Effector memory CD4-positive, alpha-beta T cell (primary cell): Measurements from ENCODE around the gene HSDL1.

Experiments used
- DNase-seq, 3 donors: peaks; one replicate each; pipeline ENCODE4 v3.0.0-alpha.2; 2020
- H3K27ac ChIP-seq: 2 replicates; pipeline ENCODE4 v1.7.0; 2013; ENCODE audit warnings: mild to moderate bottlenecking, low read length, moderate library complexity; ENCODE audit not compliant: insufficient read depth, poor library complexity, severe bottlenecking
- H3K27me3 ChIP-seq: replicated peaks from 2 replicates; pipeline ENCODE4 v1.7.0; 2013; ENCODE audit warnings: mild to moderate bottlenecking, low read length; ENCODE audit not compliant: insufficient read depth, control insufficient read depth, poor library complexity, severe bottlenecking
- H3K36me3 ChIP-seq: 2 replicates; pipeline ENCODE4 v1.7.0; 2013; ENCODE audit warnings: mild to moderate bottlenecking, low read length, moderate library complexity; ENCODE audit not compliant: control insufficient read depth, insufficient read depth
- H3K4me1 ChIP-seq: 2 replicates; pipeline ENCODE4 v1.7.0; 2013; ENCODE audit warnings: low read length, mild to moderate bottlenecking; ENCODE audit not compliant: control insufficient read depth, insufficient read depth, poor library complexity, severe bottlenecking
- H3K4me3 ChIP-seq: 2 replicates; pipeline ENCODE4 v1.7.0; 2013; ENCODE audit warnings: low read length, low read depth, mild to moderate bottlenecking; ENCODE audit not compliant: insufficient read depth, poor library complexity, severe bottlenecking
- H3K9me3 ChIP-seq: 2 replicates; pipeline ENCODE4 v1.7.0; 2013; ENCODE audit warnings: mild to moderate bottlenecking, low read length, moderate library complexity; ENCODE audit not compliant: control insufficient read depth

The HSDL1 gene

DNA sequence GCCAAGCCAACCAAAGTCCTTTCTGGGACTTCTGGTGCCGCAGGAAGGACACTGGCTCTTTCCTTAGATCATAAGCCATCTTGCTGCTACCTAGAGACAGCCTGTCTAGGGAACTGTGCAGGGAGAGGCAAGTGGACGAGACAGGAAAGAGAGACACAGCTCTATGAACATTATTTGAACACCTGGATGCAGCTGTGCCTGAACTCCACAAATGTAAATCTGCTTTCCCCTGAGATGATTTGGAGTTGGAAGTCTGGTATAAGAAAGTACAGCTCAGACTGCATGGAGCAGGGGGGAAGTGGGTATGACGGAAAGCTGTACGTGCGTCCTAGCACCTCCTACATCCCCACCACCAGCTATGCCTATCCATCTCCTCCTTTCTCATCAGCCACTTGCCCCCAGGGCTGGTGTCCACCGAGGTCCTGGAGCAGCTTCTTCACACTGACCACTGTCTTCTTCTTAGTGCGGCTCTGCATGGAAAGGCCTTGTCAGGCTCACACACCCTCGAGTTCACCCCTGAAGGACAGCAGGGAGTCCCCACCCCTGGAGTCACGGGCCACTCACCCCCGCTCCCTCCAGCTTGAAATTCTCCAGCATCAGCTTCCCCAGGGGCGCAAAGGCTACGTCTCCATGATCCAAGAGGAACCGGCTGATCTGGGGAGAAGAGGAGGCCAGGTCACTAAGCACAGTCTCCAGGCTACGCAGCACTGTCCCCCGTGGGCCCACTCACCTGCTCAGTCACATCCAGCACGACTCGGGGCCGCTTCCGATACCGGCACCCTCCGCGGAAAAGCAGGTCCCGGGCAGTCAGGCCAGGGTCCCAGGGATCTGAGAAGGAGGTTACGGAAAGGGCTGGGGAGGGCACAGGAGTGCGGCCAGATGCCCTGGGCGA, 37.9 kb upstream of the HSDL1 start:
- Histone ChIP-seq H3K4me1 (peaks cover 7% of the 10 kb centered on the region), H3K36me3 (peaks cover 46% of the 10 kb centered on the region), H3K4me3 (no peak overlapping the region), H3K27me3 (no peaks in the 10 kb centered on the region), H3K9me3 (no peaks in the 10 kb centered on the region), H3K27ac (no peak overlapping the region)
- no peak for DNase-seq

DNA sequence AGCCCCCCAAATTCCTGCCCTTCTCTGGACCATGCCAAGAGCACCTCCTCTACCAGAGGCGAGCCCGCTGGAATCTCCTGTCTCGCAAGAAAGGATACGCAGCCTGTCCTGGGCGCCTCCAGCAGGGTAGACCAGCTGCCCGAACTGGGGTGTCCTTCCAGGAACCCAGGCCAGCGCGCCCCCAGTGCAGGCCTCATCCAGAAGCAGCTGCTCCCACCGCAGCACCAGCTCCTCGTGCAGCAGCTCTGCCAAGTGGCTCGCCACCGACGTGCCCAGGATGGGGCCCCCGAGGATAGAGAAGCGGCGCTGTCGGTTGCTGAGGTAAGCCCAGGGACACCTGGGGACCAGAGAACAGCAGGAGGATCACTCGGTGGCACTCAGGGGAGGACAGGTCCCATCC, 37.1 kb upstream of the HSDL1 start:
- Histone ChIP-seq H3K27me3 (no peaks in the 10 kb centered on the region), H3K4me1 (peaks cover 7% of the 10 kb centered on the region), H3K27ac (no peak overlapping the region), H3K36me3 (peaks cover 46% of the 10 kb centered on the region), H3K4me3 (no peak overlapping the region), H3K9me3 (no peaks in the 10 kb centered on the region)
- no peak for DNase-seq

DNA sequence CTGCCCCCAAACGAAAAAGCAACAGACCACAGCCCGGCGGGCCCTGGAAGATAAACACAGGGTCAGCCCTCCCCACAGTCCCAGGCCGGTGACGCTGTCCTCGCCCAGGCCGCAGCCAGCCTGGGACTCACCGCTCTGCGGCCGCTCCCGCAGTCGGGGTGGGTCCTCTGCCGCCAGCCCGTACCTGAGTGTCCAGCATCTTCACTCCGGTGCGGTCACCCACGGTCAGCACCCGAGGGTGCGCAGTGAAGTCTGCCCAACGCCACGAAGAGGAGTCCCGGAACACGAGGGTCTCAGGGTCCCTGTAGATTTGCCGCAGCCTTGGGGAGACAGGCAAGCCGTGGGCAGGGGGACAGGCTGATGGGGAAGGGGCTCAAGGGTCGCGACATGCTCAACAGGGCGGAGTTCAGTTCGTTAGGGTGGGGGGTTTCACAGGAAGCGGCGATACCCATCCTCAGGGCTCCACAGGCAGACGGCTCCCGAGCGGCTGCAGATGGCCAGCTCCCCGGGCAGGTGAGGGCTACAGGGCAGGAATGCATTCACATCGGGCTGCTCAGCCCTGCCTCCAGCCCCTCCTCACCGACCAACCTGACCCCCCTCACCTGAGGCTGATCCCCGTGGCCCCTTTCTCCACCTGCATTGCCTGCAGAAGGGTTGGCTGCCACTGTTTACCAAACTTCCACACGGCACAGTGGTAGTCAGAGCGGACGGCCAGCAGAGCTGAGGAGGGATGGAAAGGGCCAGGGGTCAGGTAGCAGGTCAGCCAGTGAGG, 36.4 kb upstream of the HSDL1 start:
- peaks cover 46% of the 10 kb centered on the region for H3K36me3 ChIP-seq
- H3K4me1 ChIP-seq = peaks cover 7% of the 10 kb centered on the region
- no peaks in the 10 kb centered on the region for H3K9me3 ChIP-seq
- H3K27me3 ChIP-seq = no peaks in the 10 kb centered on the region
- no peak overlapping the region for H3K27ac ChIP-seq
- H3K4me3 ChIP-seq = no peak overlapping the region
- DNase-seq = no peak

DNA sequence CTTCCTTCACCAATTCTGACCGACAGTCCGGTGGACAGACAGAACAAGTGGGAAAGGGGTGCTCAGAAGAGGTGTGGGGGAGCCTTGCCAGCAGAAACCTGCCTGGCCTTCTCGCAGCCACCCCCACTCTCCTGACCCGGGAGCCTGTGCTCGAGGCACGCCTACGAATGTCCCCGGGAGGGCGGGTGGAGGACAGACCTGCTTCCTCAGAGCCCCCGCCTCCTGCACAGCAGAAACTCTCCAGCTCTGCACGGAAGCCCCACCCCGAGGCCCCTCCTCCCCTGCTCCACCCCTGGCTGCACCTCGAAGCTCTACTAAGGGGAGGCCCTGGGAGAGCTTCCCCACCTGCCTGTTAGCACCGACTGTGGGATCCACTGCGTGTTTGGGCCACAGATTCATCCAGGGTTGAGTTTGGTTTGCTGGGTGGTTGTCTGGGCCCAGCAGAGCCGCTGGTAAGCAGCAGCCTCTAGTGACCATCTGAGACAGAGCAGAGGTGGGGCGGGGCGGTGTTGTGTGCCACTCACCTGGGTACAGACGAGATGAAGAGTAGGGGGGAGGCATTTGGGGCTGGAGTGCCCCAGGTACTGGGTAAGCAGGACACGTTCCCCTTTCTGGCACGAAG, 35.7 kb upstream of the HSDL1 start:
- no peak overlapping the region for H3K4me3 ChIP-seq
- no peaks in the 10 kb centered on the region for H3K9me3 ChIP-seq
- H3K27me3 ChIP-seq = no peaks in the 10 kb centered on the region
- peaks cover 46% of the 10 kb centered on the region for H3K36me3 ChIP-seq
- H3K4me1 ChIP-seq = peaks cover under 1% of the 10 kb centered on the region
- no peak overlapping the region for H3K27ac ChIP-seq
- DNase-seq = no peak

DNA sequence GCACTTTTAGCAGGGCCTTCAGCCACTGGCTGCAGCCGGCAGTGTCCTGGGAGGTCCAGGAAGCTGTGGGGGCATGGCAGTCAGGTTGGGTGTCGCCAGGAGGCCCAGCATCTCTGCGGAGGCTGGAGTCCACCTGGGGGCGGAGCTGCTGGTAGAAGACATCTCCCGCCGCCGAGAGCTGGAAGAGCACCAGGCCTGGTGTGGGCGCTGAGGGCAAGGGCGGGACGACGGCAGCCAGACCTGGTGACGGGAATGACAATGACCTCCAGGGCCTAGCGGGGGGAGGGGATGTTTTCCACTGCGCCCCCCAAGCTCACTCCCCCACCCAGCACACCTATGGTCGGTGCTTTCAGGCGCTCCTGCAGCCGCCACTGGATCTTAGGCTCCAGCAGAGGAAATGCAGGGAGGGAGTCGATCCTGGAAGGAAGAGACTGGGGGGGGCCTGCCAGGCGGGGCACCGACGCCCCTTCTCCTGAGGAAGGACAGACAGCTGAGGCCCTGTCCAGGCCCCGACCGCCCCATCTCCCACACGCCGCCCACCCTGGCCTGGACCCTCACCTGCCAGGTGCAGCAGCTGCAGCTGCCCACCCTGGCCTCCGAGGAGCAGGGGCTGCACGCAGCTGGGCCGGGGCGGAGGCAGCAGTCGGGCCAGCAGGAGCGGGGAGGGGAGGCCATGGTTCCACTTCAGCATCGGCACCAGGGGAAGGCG, 34.8 kb upstream of the HSDL1 start:
- Histone ChIP-seq H3K27ac (no peak overlapping the region), H3K36me3 (peaks cover 46% of the 10 kb centered on the region), H3K4me3 (no peak overlapping the region), H3K27me3 (no peaks in the 10 kb centered on the region), H3K9me3 (no peaks in the 10 kb centered on the region), H3K4me1 (no peaks in the 10 kb centered on the region)
- DNase-seq = no peak

DNA sequence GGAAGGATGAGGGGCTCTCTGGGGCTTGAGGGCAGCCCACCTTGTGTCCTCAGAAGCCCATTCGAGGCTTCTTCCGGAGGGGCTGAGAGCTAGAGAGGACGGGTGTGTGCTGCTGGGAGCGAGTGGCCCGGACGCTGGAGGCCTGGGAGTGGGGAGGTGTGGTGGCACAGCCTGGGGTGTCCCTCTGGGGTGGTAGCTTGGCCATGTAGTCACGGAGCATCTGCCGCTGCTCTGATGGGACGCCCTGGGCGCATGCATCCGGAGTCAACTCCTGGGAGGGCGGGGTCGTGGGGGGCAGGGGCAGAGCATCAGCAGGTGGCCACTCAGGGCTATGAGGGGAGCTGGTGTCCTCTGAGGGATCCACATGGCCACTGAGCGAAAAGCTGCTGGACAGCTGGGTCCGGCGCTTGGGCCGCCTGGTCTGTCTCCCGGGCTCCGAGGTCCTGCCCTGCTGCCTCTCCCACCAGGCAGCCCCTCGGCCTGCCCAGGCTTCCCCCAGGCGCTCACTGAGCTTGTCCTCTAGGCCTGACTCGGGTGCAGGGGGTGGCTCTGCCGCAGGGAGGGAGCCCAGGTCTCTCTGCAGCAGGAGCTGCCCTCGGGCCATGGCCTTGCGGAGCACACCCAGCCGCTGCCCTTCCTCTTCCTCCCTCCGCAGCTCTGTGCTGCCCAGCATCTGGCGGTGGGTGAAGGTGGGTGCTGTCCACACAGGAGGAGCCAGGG, 34.1 kb upstream of the HSDL1 start:
- H3K4me1 ChIP-seq = no peaks in the 10 kb centered on the region
- no peak for DNase-seq
- no peaks in the 10 kb centered on the region for H3K27me3 ChIP-seq
- H3K36me3 ChIP-seq = peaks cover 46% of the 10 kb centered on the region
- H3K4me3 ChIP-seq = no peak overlapping the region
- no peaks in the 10 kb centered on the region for H3K9me3 ChIP-seq
- no peak overlapping the region for H3K27ac ChIP-seq

DNA sequence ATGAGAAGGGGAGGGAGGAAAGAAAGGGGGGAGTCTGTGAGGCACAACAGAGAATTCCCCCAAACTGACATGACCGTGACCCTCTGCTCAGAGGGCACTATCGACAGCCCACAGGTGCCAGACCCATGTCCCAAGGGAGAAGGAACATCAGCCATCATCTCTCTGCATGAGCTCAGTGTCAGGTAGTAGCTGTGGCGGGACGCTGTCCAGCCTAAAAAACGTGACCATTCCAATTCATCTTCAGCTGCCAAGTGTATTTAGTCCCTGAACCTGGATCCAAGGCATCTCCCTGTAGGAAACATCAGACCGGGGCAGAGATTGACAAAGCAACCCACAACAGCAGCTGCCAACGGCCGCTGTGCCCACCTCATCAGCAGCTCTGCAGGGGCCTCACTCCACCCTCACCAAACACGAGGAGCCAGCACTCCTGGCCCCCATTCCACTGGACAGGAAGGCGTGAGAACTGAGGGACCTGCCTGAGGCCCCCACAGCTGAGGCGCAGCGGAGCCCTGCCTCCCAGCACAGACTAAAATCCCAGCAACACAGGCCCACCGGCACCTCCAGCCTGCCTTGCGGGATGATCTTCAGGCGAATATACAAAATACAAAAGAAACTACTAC, 33.3 kb upstream of the HSDL1 start:
- no peaks in the 10 kb centered on the region for H3K27me3 ChIP-seq
- no peak overlapping the region for H3K27ac ChIP-seq
- no peak for DNase-seq
- peaks cover 42% of the 10 kb centered on the region for H3K36me3 ChIP-seq
- H3K4me1 ChIP-seq = no peaks in the 10 kb centered on the region
- no peak overlapping the region for H3K4me3 ChIP-seq
- no peaks in the 10 kb centered on the region for H3K9me3 ChIP-seq

DNA sequence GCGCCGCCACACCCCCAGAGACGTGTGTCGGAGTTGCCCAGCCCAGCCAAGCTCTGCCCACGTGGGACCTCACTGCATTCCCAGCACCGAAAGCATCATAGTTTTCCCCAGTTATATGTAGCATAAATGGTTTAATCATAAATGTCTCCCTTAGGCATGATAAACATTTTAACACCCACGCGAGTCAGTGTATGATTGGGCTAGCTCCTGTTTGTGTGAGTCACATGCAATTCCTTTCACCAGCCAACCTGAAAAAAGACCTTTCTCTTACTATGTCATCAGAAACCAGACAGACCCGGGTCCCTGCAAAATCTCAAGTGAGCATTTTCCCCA, 32.7 kb upstream of the HSDL1 start:
- no peaks in the 10 kb centered on the region for H3K4me1 ChIP-seq
- H3K27ac ChIP-seq = no peak overlapping the region
- no peak overlapping the region for H3K4me3 ChIP-seq
- DNase-seq = no peak
- H3K36me3 ChIP-seq = peaks cover 37% of the 10 kb centered on the region
- no peaks in the 10 kb centered on the region for H3K27me3 ChIP-seq
- H3K9me3 ChIP-seq = no peaks in the 10 kb centered on the region
